ENCODE measurements around the gene DEPDC1.

Gene DEPDC1

DNA sequence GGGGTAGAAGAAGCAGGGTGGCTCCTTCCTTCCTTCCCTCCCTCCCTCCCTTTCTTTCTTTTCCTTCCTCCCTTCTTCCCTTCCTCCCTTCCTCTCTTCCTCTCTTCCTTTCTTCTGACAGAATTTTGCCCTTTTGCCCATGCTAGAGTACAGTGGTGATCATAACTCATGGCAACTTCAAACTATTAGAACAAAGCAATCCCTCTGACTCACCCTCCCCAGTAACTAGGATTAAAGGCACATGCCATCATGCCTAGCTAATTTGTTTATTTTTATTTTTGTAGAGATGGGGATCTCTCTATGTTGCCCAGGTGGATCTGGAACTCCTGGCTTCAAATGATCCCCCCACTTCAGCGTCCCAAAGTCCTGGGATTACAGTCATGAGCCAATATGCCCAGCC, 37.1 kb downstream of the DEPDC1 start:
- H3K4me3 ChIP-seq (ENCODE audit: low read length), result no peak overlapping the region
- peak; percentile 64 for DNase-seq (ENCODE audit: low read depth)
- TF ChIP-seq, protein P1, sequence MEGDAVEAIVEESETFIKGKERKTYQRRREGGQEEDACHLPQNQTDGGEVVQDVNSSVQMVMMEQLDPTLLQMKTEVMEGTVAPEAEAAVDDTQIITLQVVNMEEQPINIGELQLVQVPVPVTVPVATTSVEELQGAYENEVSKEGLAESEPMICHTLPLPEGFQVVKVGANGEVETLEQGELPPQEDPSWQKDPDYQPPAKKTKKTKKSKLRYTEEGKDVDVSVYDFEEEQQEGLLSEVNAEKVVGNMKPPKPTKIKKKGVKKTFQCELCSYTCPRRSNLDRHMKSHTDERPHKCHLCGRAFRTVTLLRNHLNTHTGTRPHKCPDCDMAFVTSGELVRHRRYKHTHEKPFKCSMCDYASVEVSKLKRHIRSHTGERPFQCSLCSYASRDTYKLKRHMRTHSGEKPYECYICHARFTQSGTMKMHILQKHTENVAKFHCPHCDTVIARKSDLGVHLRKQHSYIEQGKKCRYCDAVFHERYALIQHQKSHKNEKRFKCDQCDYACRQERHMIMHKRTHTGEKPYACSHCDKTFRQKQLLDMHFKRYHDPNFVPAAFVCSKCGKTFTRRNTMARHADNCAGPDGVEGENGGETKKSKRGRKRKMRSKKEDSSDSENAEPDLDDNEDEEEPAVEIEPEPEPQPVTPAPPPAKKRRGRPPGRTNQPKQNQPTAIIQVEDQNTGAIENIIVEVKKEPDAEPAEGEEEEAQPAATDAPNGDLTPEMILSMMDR (IDR thresholded peaks at IDR 0.05; ENCODE audit: insufficient read depth, low read depth, low read length, missing control alignments), result no peak

DNA sequence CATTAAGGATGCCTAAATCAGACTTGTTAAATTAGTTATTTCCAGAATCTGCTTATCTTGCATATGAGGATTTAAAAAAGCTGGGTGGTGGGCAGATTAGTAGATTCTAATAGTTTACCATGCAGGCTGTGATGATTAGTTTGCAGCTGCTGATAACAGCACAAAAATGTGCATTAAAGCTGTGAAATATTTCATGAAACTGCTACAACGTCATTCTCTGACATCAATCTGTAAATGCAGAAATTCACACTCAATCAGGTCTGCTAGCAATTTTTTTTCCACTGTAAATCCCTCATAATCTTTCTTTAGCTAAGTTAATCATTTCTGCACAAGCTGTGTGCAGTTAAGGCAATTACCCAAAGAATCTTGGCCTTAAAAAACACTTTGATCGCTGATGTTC, 37.8 kb downstream of the DEPDC1 start:
- DNase-seq (ENCODE audit: low read depth), result no peak
- no peak overlapping the region for H3K4me3 ChIP-seq (ENCODE audit: low read length)
- TF ChIP-seq, protein P1 (IDR thresholded peaks at IDR 0.05; ENCODE audit: insufficient read depth, low read depth, low read length, missing control alignments), result no peak

DNA sequence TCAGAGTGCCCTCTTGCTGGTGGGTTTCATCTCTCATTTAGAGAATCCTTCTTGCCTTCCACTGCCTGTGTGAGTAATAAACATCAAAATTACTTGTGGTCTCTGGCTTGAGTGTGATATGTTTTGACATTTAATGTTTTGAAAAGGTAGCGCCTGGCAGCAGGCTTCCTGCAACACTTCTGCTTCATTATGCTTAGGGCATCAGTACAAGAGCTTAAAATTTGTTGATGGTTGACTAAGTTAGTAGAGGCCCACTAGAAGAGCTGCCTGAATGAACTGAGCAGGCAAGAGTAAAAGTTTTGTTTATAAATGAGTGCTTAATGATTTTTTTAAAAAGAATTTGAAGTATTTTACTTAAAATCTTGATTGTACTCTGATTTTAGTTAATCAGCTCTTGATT, 40.7 kb downstream of the DEPDC1 start:
- TF ChIP-seq, protein P1 (IDR thresholded peaks at IDR 0.05; ENCODE audit: insufficient read depth, low read depth, low read length, missing control alignments), result no peak
- no peak overlapping the region for H3K4me3 ChIP-seq (ENCODE audit: low read length)
- DNase-seq (ENCODE audit: low read depth), result no peak

DNA sequence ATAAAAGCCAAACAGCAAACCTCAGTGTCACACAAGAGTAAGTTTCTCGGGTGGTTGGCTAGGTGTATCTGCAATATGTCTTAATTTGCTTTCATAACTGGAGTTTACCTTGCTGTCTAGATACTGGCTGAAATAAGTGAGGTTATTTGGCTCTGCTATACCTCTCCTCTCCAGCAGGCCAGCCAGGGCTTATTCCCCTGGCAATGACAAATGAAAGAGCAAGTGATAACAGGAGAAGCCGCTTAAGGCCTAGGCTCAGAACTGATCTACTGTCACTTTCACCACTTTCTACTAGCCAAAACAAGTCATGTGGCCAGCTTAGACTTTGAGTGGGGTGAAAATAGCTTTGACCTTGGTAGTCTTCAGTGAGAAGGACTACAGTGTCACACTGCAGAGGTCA, 42.3 kb downstream of the DEPDC1 start:
- H3K4me3 ChIP-seq (ENCODE audit: low read length), result no peak overlapping the region
- TF ChIP-seq, protein P1 (IDR thresholded peaks at IDR 0.05; ENCODE audit: insufficient read depth, low read depth, low read length, missing control alignments), result peak; percentile 61
- DNase-seq (ENCODE audit: low read depth), result peak; percentile 56

DNA sequence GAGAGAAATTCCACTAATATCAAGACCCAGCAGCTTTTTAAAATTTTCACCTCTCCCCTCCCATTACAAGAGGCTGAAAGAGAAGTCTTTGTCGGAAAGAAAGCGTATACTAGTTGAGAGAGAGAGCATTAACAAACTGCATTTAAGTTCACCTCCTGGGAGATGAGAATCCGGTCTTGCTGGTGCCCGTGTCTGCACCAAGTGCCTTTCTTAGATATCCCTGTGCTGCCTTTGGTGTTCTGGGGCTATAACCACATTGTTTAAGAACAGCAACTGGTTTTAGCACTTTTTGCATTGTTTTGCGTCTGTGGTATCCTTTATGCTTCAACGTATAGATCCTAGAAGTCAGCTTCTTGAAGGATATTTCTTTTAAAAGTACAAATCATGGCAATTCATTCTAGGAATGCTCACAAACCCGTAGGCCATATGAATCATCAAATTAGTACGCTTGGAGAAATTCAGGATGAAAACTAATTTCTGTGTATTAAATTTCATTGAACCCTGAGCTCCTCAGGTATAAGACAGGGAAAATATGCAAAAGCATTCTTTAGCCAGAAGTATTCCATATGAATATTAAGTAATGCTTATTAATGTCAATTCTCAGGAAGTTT, 43.7 kb downstream of the DEPDC1 start:
- no peak overlapping the region for H3K4me3 ChIP-seq (ENCODE audit: low read length)
- TF ChIP-seq, protein P1 (IDR thresholded peaks at IDR 0.05; ENCODE audit: insufficient read depth, low read depth, low read length, missing control alignments), result no peak
- DNase-seq (ENCODE audit: low read depth), result peak; percentile 52

DNA sequence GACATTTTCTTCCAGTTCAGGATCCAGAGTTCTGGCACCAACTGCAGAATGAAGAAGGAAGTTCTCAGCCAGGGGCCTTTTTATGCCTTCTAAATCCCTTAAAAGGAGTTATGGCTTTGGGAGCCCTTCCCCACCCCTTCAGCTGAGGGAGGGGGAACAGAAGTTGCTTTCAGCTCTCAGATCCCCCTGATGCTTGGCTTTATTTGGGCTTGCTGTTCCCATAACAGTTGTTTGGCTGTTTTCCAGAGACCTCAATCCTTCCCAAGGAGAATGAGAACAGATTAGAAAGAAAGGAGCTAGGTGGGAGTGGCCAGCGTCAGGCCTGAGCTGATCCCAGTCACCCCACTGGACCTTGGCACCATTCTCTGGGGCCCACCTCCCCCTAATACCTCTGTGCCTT, 47.0 kb downstream of the DEPDC1 start, which contains the start of gene RPE65:
RPE65 (minus strand) TSS at position 54 of the 400 bp plus-strand sequence; CDS start at position 5, 49 bp downstream.
- TF ChIP-seq, protein P1 (IDR thresholded peaks at IDR 0.05; ENCODE audit: insufficient read depth, low read depth, low read length, missing control alignments), result no peak
- no peak within 1 kb of the TSS for H3K4me3 ChIP-seq (ENCODE audit: low read length)
- DNase-seq (ENCODE audit: low read depth), result no peak

DNA sequence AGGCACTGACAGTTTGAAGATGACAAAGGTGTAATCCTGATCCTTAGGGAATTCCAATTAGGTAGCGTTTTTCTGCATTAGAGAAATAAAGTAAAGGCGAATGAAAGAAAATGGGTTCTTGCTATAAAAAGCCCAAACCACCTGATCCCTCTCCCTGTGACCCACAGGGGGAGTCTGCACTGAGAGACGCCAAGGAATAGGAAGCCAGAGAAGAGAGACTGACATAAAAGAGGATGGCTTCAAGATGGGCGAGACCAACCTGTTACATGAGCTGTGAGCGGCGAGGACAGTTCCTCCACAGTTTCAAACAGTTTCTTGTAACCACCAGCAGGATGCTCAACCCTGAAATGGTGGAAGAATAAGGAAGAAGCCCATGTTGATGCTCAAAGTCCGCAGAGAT, 48.5 kb downstream of the DEPDC1 start:
- no peak for DNase-seq (ENCODE audit: low read depth)
- TF ChIP-seq, protein P1 (IDR thresholded peaks at IDR 0.05; ENCODE audit: insufficient read depth, low read depth, low read length, missing control alignments), result no peak
- no peak overlapping the region for H3K4me3 ChIP-seq (ENCODE audit: low read length)
